ENCODE measurements around the gene OR10P1. TPM values are rescaled to one million over a fixed set of nuclear protein-coding genes. Genes with fewer than 3 reads are reported as not detected.
"Not testable (repeated sequence)": the region's sequence is repeated elsewhere in the genome, so short reads cannot be mapped to it uniquely, and the experiment has no call there.

The OR10P1 gene
- 1 to 10 TPM in 1 of 8 experiments, under 1 TPM in 2, not detected in 5; 0.25 to 1.1 (median 0.45) TPM for total RNA-seq

- Histone ChIP-seq H3K27ac (no peak within 1 kb of the TSS), H3K4me1 (replicated peaks in 1 of 2) (no peaks in the 10 kb centered on the region), H3K4me3 (no peak within 1 kb of the TSS)
- in situ Hi-C loops (cut with MboI; ENCODE audit: low pct_unique_long_range_greater_than_20kb in 2 of 9, low sequenced_read_pairs in 9 of 9, unreplicated experiment in 9 of 9) = loop anchor here in 3 of 9 experiments (25.0 kb wide), 1 partner anchor 450 kb away; no protein-coding TSS in a partner anchor
- 34 to 70% (median 65%) methylated on average over 2 to 4 of the region's 6 CpGs; no CpG with 5 or more reads in 5 of the 10 experiments for WGBS, 10 experiments
- ATAC-seq (replicated peaks in 6 of 8) = no peak
Observed at GRCh38 chr12:55636853-55637252, at the start of gene OR10P1. TSS of gene OR10P1 (plus strand) at chr12:55636892. CDS start at chr12:55636892, 0 bp downstream.

- 100% methylated on average over 1 of the region's 12 CpGs; no CpG with 5 or more reads in 9 of the 10 experiments for WGBS, 10 experiments
- H3K27ac ChIP-seq; ATAC-seq (replicated peaks in 6 of 8); H3K4me3 ChIP-seq; H3K4me1 ChIP-seq (replicated peaks in 1 of 2); in situ Hi-C loops (cut with MboI; ENCODE audit: low pct_unique_long_range_greater_than_20kb in 2 of 9, low sequenced_read_pairs in 9 of 9, unreplicated experiment in 9 of 9): not testable (repeated sequence)
Observed at GRCh38 chr12:55590152-55590551, 46.5 kb upstream of the OR10P1 start.

- Histone ChIP-seq H3K27ac (no peak overlapping the region), H3K4me3 (no peak overlapping the region), H3K4me1 (replicated peaks in 1 of 2) (no peaks in the 10 kb centered on the region)
- in situ Hi-C loops (cut with MboI; ENCODE audit: low pct_unique_long_range_greater_than_20kb in 2 of 9, low sequenced_read_pairs in 9 of 9, unreplicated experiment in 9 of 9) = loop anchor here in 2 of 9 experiments (25.0 kb wide), 1 partner anchor 421 kb away; no protein-coding TSS in a partner anchor
- WGBS, 10 experiments = 0 to 89% (median 52%) methylated on average over 1 to 8 of the region's 8 CpGs
- ATAC-seq (replicated peaks in 6 of 8) = peak in 1 of 8 experiments; percentile 76
Observed at GRCh38 chr12:55607821-55608594, 28.7 kb upstream of the OR10P1 start.

GRCh38 chr12:55610598-55610997 is 26.1 kb upstream of the OR10P1 start:
- no peak for ATAC-seq (replicated peaks in 6 of 8)
- H3K27ac ChIP-seq = no peak overlapping the region
- in situ Hi-C loops (cut with MboI; ENCODE audit: low pct_unique_long_range_greater_than_20kb in 2 of 9, low sequenced_read_pairs in 9 of 9, unreplicated experiment in 9 of 9) = loop anchor here in 3 of 9 experiments (10.0 to 25.0 kb wide), 2 partner anchors 416 to 423 kb away; no protein-coding TSS in a partner anchor
- WGBS, 10 experiments = 0 to 91% (median 71%) methylated on average over 1 of the region's 1 CpG; no CpG with 5 or more reads in 5 of the 10 experiments
- no peak overlapping the region for H3K4me3 ChIP-seq
- no peaks in the 10 kb centered on the region for H3K4me1 ChIP-seq (replicated peaks in 1 of 2)

GRCh38 chr12:55612646-55613045 is 24.0 kb upstream of the OR10P1 start:
- H3K4me1 ChIP-seq (replicated peaks in 1 of 2) = no peaks in the 10 kb centered on the region
- no peak overlapping the region for H3K27ac ChIP-seq
- WGBS, 10 experiments = 0 to 100% (median 59%) methylated on average over 1 to 2 of the region's 2 CpGs; no CpG with 5 or more reads in 2 of the 10 experiments
- ATAC-seq (replicated peaks in 6 of 8) = no peak
- no peak overlapping the region for H3K4me3 ChIP-seq
- in situ Hi-C loops (cut with MboI; ENCODE audit: low pct_unique_long_range_greater_than_20kb in 2 of 9, low sequenced_read_pairs in 9 of 9, unreplicated experiment in 9 of 9) = loop anchor here in 3 of 9 experiments (10.0 to 25.0 kb wide), 2 partner anchors 418 to 425 kb away; no protein-coding TSS in a partner anchor

- ATAC-seq (replicated peaks in 6 of 8) = no peak
- WGBS, 10 experiments = 0 to 100% (median 88%) methylated on average over 1 of the region's 1 CpG; no CpG with 5 or more reads in 1 of the 10 experiments
- H3K27ac ChIP-seq = no peak overlapping the region
- no peaks in the 10 kb centered on the region for H3K4me1 ChIP-seq (replicated peaks in 1 of 2)
- in situ Hi-C loops (cut with MboI; ENCODE audit: low pct_unique_long_range_greater_than_20kb in 2 of 9, low sequenced_read_pairs in 9 of 9, unreplicated experiment in 9 of 9) = loop anchor here in 3 of 9 experiments (10.0 to 25.0 kb wide), 2 partner anchors 420 to 427 kb away; no protein-coding TSS in a partner anchor
- no peak overlapping the region for H3K4me3 ChIP-seq
Observed at GRCh38 chr12:55614764-55615163, 21.9 kb upstream of the OR10P1 start.

- ATAC-seq (replicated peaks in 6 of 8) = peak; percentile 94 to 99 (median 98)
- Histone ChIP-seq H3K4me1 (replicated peaks in 1 of 2) (no peaks in the 10 kb centered on the region), H3K4me3 (no peak overlapping the region), H3K27ac (no peak overlapping the region)
- 0 to 29% (median 3%) methylated on average over 1 to 6 of the region's 6 CpGs for WGBS, 10 experiments
- in situ Hi-C loops (cut with MboI; ENCODE audit: low pct_unique_long_range_greater_than_20kb in 2 of 9, low sequenced_read_pairs in 9 of 9, unreplicated experiment in 9 of 9) = loop anchor here in 5 of 9 experiments (10.0 to 25.0 kb wide), 3 partner anchors 425 to 435 kb away; no protein-coding TSS in a partner anchor
Observed at GRCh38 chr12:55619354-55620138, 17.1 kb upstream of the OR10P1 start.

- in situ Hi-C loops (cut with MboI; ENCODE audit: low pct_unique_long_range_greater_than_20kb in 2 of 9, low sequenced_read_pairs in 9 of 9, unreplicated experiment in 9 of 9) = loop anchor here in 4 of 9 experiments (10.0 to 25.0 kb wide), 3 partner anchors 429 to 439 kb away; no protein-coding TSS in a partner anchor
- Histone ChIP-seq H3K4me1 (replicated peaks in 1 of 2) (no peaks in the 10 kb centered on the region), H3K27ac (no peak overlapping the region), H3K4me3 (no peak overlapping the region)
- ATAC-seq (replicated peaks in 6 of 8) = no peak
Observed at GRCh38 chr12:55624056-55624455, 12.6 kb upstream of the OR10P1 start.

GRCh38 chr12:55626154-55626553 is 10.5 kb upstream of the OR10P1 start:
- H3K27ac ChIP-seq = no peak overlapping the region
- 0 to 93% (median 55%) methylated on average over 1 to 3 of the region's 4 CpGs; no CpG with 5 or more reads in 4 of the 10 experiments for WGBS, 10 experiments
- in situ Hi-C loops (cut with MboI; ENCODE audit: low pct_unique_long_range_greater_than_20kb in 2 of 9, low sequenced_read_pairs in 9 of 9, unreplicated experiment in 9 of 9) = loop anchor here in 5 of 9 experiments (10.0 to 25.0 kb wide), 3 partner anchors 431 to 441 kb away; no protein-coding TSS in a partner anchor
- no peaks in the 10 kb centered on the region for H3K4me1 ChIP-seq (replicated peaks in 1 of 2)
- ATAC-seq (replicated peaks in 6 of 8) = no peak
- H3K4me3 ChIP-seq = no peak overlapping the region

- WGBS, 10 experiments = 0 to 100% (median 64%) methylated on average over 1 to 3 of the region's 3 CpGs; no CpG with 5 or more reads in 2 of the 10 experiments
- H3K4me3 ChIP-seq = no peak overlapping the region
- in situ Hi-C loops (cut with MboI; ENCODE audit: low pct_unique_long_range_greater_than_20kb in 2 of 9, low sequenced_read_pairs in 9 of 9, unreplicated experiment in 9 of 9) = loop anchor here in 5 of 9 experiments (10.0 to 25.0 kb wide), 3 partner anchors 434 to 444 kb away; no protein-coding TSS in a partner anchor
- no peak overlapping the region for H3K27ac ChIP-seq
- ATAC-seq (replicated peaks in 6 of 8) = no peak
- no peaks in the 10 kb centered on the region for H3K4me1 ChIP-seq (replicated peaks in 1 of 2)
Observed at GRCh38 chr12:55629058-55629841, 7.4 kb upstream of the OR10P1 start.

- no peak for ATAC-seq (replicated peaks in 6 of 8)
- 0 to 80% (median 25%) methylated on average over 1 of the region's 1 CpG; no CpG with 5 or more reads in 6 of the 10 experiments for WGBS, 10 experiments
- in situ Hi-C loops (cut with MboI; ENCODE audit: low pct_unique_long_range_greater_than_20kb in 2 of 9, low sequenced_read_pairs in 9 of 9, unreplicated experiment in 9 of 9) = loop anchor here in 3 of 9 experiments (25.0 kb wide), 1 partner anchor 444 kb away; no protein-coding TSS in a partner anchor
Observed at GRCh38 chr12:55631056-55631455, 5.6 kb upstream of the OR10P1 start.

GRCh38 chr12:55631733-55632132 is 5.0 kb upstream of the OR10P1 start:
- H3K27ac ChIP-seq = no peak overlapping the region
- WGBS, 10 experiments = 0 to 100% (median 48%) methylated on average over 1 to 5 of the region's 5 CpGs; no CpG with 5 or more reads in 6 of the 10 experiments
- in situ Hi-C loops (cut with MboI; ENCODE audit: low pct_unique_long_range_greater_than_20kb in 2 of 9, low sequenced_read_pairs in 9 of 9, unreplicated experiment in 9 of 9) = loop anchor here in 3 of 9 experiments (25.0 kb wide), 1 partner anchor 444 kb away; no protein-coding TSS in a partner anchor
- H3K4me3 ChIP-seq = no peak overlapping the region
- no peaks in the 10 kb centered on the region for H3K4me1 ChIP-seq (replicated peaks in 1 of 2)
- no peak for ATAC-seq (replicated peaks in 6 of 8)

More at GRCh38 chr12:55631056-55631455, 5.6 kb upstream of the OR10P1 start:
- Histone ChIP-seq H3K27ac (no peak overlapping the region), H3K4me1 (replicated peaks in 1 of 2) (no peaks in the 10 kb centered on the region), H3K4me3 (no peak overlapping the region)

Measured in motor neuron (in vitro differentiated cells).